ENCODE data around the gene ARL4C.
"Not testable (repeated sequence)": the region's sequence is repeated elsewhere in the genome, so short reads cannot be mapped to it uniquely, and the experiment has no call there.

ARL4C gene

GRCh38 chr2:234472155-234472554 lies 24.7 kb downstream of the ARL4C start:
- no peak for DNase-seq

GRCh38 chr2:234469972-234470371 lies 26.9 kb downstream of the ARL4C start:
- no peak for DNase-seq

GRCh38 chr2:234469251-234469845 lies 27.5 kb downstream of the ARL4C start:
- no peak for DNase-seq

GRCh38 chr2:234468503-234468902 lies 28.4 kb downstream of the ARL4C start:
- DNase-seq, result no peak

- DNase-seq, result no peak
Observed at GRCh38 chr2:234467289-234467688, 29.6 kb downstream of the ARL4C start.

- no peak for DNase-seq
Observed at GRCh38 chr2:234464291-234464645, 32.6 kb downstream of the ARL4C start.

- no peak for DNase-seq
Observed at GRCh38 chr2:234463626-234464290, 33.1 kb downstream of the ARL4C start.

GRCh38 chr2:234462218-234462992 lies 34.5 kb downstream of the ARL4C start:
- DNase-seq, result no peak

GRCh38 chr2:234459401-234460009 lies 37.4 kb downstream of the ARL4C start:
- DNase-seq, result no peak

- no peak for DNase-seq
Observed at GRCh38 chr2:234458466-234458865, 38.4 kb downstream of the ARL4C start.

- DNase-seq, result no peak
Observed at GRCh38 chr2:234457421-234457820, 39.5 kb downstream of the ARL4C start.

GRCh38 chr2:234455246-234455645 lies 41.6 kb downstream of the ARL4C start:
- DNase-seq, result not testable (repeated sequence)

GRCh38 chr2:234454433-234454832 lies 42.4 kb downstream of the ARL4C start:
- no peak for DNase-seq

- DNase-seq, result no peak
Observed at GRCh38 chr2:234453216-234453615, 43.7 kb downstream of the ARL4C start.

- no peak for DNase-seq
Observed at GRCh38 chr2:234451852-234452625, 44.8 kb downstream of the ARL4C start.

GRCh38 chr2:234451242-234451641 lies 45.6 kb downstream of the ARL4C start:
- DNase-seq, result no peak

- DNase-seq, result no peak
Observed at GRCh38 chr2:234450431-234451124, 46.3 kb downstream of the ARL4C start.

GRCh38 chr2:234448506-234449184 lies 48.2 kb downstream of the ARL4C start:
- no peak for DNase-seq

GRCh38 chr2:234447963-234448362 lies 48.9 kb downstream of the ARL4C start:
- no peak for DNase-seq

GRCh38 chr2:234447189-234447588 lies 49.7 kb downstream of the ARL4C start:
- no peak for DNase-seq

- DNase-seq, result no peak
Observed at GRCh38 chr2:234446404-234447076, 50.3 kb downstream of the ARL4C start.

All from NCI-H2171 (cell line).